Esophagus muscularis mucosa (tissue), 4 donors: Measurements from ENCODE around the gene MS4A15.

Source experiments
- CTCF ChIP-seq, 3 experiments: fragments of 200-600 bp in 2 of 3; fragments of 450-650 bp in 1 of 3; sonication (generic) in 2 of 3; IDR thresholded peaks; one replicate each; pipeline ENCODE4 v1.5.1; 2017 to 2019; ENCODE audit warnings: antibody characterized with exemption in 3 of 3, mild to moderate bottlenecking in 2 of 3, moderate library complexity in 1 of 3
- EP300 ChIP-seq: sonication (generic); formaldehyde crosslinking; IDR thresholded peaks from one replicate; pipeline ENCODE4 v1.6.1; 2017; ENCODE audit warnings: antibody characterized with exemption
- POLR2A ChIP-seq: fragments of 450-650 bp; IDR thresholded peaks from one replicate; pipeline ENCODE4 v1.6.1; 2017; ENCODE audit warnings: antibody characterized with exemption, moderate library complexity, mild to moderate bottlenecking, low read depth
- POLR2AphosphoS5 ChIP-seq, 2 donors: sonication (generic); formaldehyde crosslinking; IDR thresholded peaks; one replicate each; pipeline ENCODE4 v1.6.1; 2017; ENCODE audit warnings: antibody characterized with exemption in 2 of 2

- TF ChIP-seq EP300 = no peak
- TF ChIP-seq CTCF (IDR thresholded peaks at IDR 0.05) = peak; percentile 86 to 95 (median 87)
- no peak for TF ChIP-seq POLR2A
- no peak for TF ChIP-seq POLR2AphosphoS5 (IDR thresholded peaks at IDR 0.05)
Measured at GRCh38 chr11:60775420-60775961, 18.8 kb downstream of the MS4A15 start.
